ENCODE results near the gene IL9. TPM values are rescaled to one million over a fixed set of nuclear protein-coding genes. Genes with fewer than 3 reads are reported as not detected.

Gene IL9
- total and polyA plus RNA-seq, 2 experiments from 2014 or later = not detected

DNA sequence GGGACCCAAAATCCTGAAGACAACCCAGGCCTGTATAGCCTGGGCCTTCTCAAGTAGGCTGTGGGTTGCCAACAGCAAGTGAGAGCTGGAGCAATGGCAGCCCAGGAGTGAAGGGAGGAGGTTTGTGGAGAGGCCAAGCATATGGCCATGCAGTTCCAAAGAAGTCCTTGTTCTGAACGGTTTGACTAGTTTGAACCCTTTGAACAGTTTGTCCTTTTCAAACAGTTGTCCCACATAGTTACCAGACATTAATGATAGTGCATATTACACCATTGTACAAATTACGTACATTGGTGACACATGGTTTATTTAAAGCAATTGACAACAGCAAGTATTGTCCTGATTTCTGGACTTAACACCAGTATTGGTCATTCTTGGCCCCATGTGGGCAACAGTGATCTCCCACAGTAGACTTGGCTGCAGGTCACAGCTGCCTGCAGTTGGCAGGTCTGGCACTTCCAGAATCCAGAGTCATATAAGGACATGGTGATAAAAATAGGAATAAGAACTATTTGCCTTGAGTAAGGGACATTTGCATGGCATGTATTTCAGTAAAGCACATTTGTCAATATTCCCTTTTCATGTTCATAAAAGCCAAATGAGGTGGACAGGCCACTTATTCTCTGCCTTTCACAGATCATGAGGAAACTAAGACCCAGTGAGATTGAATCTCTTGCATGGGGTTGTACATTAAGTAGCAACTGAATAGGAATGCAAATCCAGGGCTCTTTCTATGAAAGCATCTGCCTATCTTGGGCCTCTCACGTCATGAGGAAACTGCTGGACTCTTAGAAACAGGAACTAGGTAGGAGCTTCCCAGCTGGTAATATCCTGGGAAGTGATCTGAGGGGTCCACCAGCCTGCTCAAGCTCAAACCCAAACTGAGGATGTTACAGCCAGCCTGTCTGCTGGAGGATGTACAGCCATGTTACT lies 30.9 kb downstream of the IL9 start:
- Histone ChIP-seq H4K20me1 (ENCODE audit: insufficient read depth, poor library complexity, severe bottlenecking) (no peaks in the 10 kb centered on the region), H3K27me3 (no peaks in the 10 kb centered on the region), H3K4me1 (ENCODE audit: insufficient read depth) (no peaks in the 10 kb centered on the region), H3K9me2 (replicated peaks; ENCODE audit: insufficient read depth) (no peaks in the 10 kb centered on the region), H3K27ac (no peak overlapping the region), H3K9me3 (ENCODE audit: low read depth) (no peaks in the 10 kb centered on the region), H3K36me3 (replicated peaks; ENCODE audit: insufficient read depth, low read depth) (no peaks in the 10 kb centered on the region), H3K4me3 (no peak overlapping the region), H2AFZ (no peak overlapping the region), H3K4me2 (no peak overlapping the region), H3K79me2 (no peaks in the 10 kb centered on the region)
- DNase-seq (ENCODE audit: low spot score) = no peak
- WGBS (ENCODE audit: low lambda C conversion rate, missing lambda C conversion rate) = 87% methylated on average over 3 of the region's 3 CpGs
- TF ChIP-seq, protein P1, sequence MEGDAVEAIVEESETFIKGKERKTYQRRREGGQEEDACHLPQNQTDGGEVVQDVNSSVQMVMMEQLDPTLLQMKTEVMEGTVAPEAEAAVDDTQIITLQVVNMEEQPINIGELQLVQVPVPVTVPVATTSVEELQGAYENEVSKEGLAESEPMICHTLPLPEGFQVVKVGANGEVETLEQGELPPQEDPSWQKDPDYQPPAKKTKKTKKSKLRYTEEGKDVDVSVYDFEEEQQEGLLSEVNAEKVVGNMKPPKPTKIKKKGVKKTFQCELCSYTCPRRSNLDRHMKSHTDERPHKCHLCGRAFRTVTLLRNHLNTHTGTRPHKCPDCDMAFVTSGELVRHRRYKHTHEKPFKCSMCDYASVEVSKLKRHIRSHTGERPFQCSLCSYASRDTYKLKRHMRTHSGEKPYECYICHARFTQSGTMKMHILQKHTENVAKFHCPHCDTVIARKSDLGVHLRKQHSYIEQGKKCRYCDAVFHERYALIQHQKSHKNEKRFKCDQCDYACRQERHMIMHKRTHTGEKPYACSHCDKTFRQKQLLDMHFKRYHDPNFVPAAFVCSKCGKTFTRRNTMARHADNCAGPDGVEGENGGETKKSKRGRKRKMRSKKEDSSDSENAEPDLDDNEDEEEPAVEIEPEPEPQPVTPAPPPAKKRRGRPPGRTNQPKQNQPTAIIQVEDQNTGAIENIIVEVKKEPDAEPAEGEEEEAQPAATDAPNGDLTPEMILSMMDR (IDR thresholded peaks at IDR 0.05; ENCODE audit: poor library complexity) = no peak
- TF ChIP-seq EZH2phosphoT487 (IDR thresholded peaks at IDR 0.05; ENCODE audit: low read depth, severe bottlenecking, unreplicated experiment) = no peak
- TF ChIP-seq EZH2 (IDR thresholded peaks at IDR 0.05; ENCODE audit: borderline replicate concordance) = no peak

DNA sequence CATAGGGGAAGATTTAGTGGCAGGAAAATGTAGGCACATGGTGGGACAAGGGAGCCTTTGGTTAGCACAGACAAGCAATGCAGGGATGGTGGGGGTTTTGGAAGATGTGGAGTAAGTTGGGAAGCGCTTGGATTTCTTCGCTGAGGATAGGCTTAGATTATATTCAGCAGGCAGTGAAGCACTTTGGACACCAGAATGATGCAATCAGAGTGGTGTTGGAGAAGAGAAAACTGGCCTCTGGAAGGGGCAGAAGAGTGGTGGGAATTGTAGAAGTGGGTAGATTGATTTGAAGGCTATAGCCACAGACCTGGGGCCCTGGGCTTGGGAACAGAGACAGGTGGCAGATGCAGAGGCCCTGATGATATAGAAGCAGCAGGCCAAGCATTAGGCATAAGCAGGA lies 32.9 kb downstream of the IL9 start:
- DNase-seq (ENCODE audit: low spot score) = no peak
- Histone ChIP-seq H4K20me1 (ENCODE audit: insufficient read depth, poor library complexity, severe bottlenecking) (no peaks in the 10 kb centered on the region), H3K4me1 (ENCODE audit: insufficient read depth) (no peaks in the 10 kb centered on the region), H3K4me3 (no peak overlapping the region), H3K9me3 (ENCODE audit: low read depth) (no peaks in the 10 kb centered on the region), H3K4me2 (no peak overlapping the region), H3K36me3 (replicated peaks; ENCODE audit: insufficient read depth, low read depth) (no peaks in the 10 kb centered on the region), H2AFZ (no peak overlapping the region), H3K27ac (no peak overlapping the region), H3K9me2 (replicated peaks; ENCODE audit: insufficient read depth) (no peaks in the 10 kb centered on the region), H3K27me3 (no peaks in the 10 kb centered on the region), H3K79me2 (no peaks in the 10 kb centered on the region)
- WGBS (ENCODE audit: low lambda C conversion rate, missing lambda C conversion rate) = 89% methylated on average over 2 of the region's 2 CpGs
- no peak for TF ChIP-seq EZH2phosphoT487 (IDR thresholded peaks at IDR 0.05; ENCODE audit: low read depth, severe bottlenecking, unreplicated experiment)
- TF ChIP-seq, protein P1 (IDR thresholded peaks at IDR 0.05; ENCODE audit: poor library complexity) = no peak
- no peak for TF ChIP-seq EZH2 (IDR thresholded peaks at IDR 0.05; ENCODE audit: borderline replicate concordance)

DNA sequence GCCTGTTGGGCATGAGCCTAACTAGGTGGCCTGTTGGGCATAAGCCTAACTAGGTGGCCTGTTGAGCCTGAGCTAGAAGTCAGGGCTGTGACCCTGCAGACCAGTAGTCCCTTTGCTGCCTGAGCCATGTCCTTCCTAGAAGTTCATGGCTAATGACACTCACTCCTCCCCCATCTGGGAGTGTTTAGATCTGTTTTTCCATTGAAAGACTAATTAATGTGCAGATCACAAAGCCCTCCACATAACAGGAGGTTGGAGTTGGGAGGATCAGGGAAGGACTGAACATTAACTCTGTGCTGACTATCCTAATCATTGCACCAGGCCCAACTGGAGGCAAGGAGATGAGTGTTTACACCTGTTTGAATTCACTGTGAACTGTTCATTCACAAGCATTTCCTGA lies 33.6 kb downstream of the IL9 start:
- Histone ChIP-seq H3K4me1 (ENCODE audit: insufficient read depth) (no peaks in the 10 kb centered on the region), H3K36me3 (replicated peaks; ENCODE audit: insufficient read depth, low read depth) (no peaks in the 10 kb centered on the region), H3K4me3 (no peak overlapping the region), H3K27me3 (no peaks in the 10 kb centered on the region), H3K79me2 (no peaks in the 10 kb centered on the region), H2AFZ (no peak overlapping the region), H3K27ac (no peak overlapping the region), H3K9me3 (ENCODE audit: low read depth) (no peaks in the 10 kb centered on the region), H4K20me1 (ENCODE audit: insufficient read depth, poor library complexity, severe bottlenecking) (no peaks in the 10 kb centered on the region), H3K4me2 (no peak overlapping the region), H3K9me2 (replicated peaks; ENCODE audit: insufficient read depth) (no peaks in the 10 kb centered on the region)
- no peak for DNase-seq (ENCODE audit: low spot score)
- TF ChIP-seq EZH2phosphoT487 (IDR thresholded peaks at IDR 0.05; ENCODE audit: low read depth, severe bottlenecking, unreplicated experiment) = no peak

DNA sequence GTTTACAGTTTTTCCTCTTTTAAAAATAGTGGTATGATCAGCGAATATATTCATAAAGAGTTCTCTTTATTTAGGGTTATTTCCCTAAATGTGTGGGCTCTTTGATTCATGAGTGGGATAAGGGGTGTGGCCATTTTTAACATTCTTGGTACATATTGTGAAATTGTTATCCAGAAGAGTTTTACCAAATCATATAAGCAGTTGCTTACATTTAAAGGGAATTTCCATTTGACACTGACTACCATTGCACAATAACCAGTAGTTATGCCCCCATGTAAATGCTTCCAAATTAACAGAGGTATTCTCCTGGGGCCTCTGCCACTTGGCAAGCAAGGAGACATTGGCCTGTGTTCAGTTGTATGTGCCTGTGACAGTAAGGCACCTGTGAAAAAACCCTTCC lies 34.0 kb downstream of the IL9 start:
- no peak for DNase-seq (ENCODE audit: low spot score)
- H4K20me1 ChIP-seq (ENCODE audit: insufficient read depth, poor library complexity, severe bottlenecking) = no peaks in the 10 kb centered on the region
- H2AFZ ChIP-seq = no peak overlapping the region
- no peaks in the 10 kb centered on the region for H3K9me2 ChIP-seq (replicated peaks; ENCODE audit: insufficient read depth)
- TF ChIP-seq, protein P1 (IDR thresholded peaks at IDR 0.05; ENCODE audit: poor library complexity) = no peak
- TF ChIP-seq EZH2 (IDR thresholded peaks at IDR 0.05; ENCODE audit: borderline replicate concordance) (no peak), EZH2phosphoT487 (IDR thresholded peaks at IDR 0.05; ENCODE audit: low read depth, severe bottlenecking, unreplicated experiment) (no peak)
- H3K4me2 ChIP-seq = no peak overlapping the region
- H3K27ac ChIP-seq = no peak overlapping the region
- H3K79me2 ChIP-seq = no peaks in the 10 kb centered on the region
- WGBS (ENCODE audit: low lambda C conversion rate, missing lambda C conversion rate) = 97% methylated on average over 1 of the region's 1 CpG
- H3K9me3 ChIP-seq (ENCODE audit: low read depth) = no peaks in the 10 kb centered on the region
- H3K36me3 ChIP-seq (replicated peaks; ENCODE audit: insufficient read depth, low read depth) = no peaks in the 10 kb centered on the region
- no peaks in the 10 kb centered on the region for H3K27me3 ChIP-seq
- no peak overlapping the region for H3K4me3 ChIP-seq
- no peaks in the 10 kb centered on the region for H3K4me1 ChIP-seq (ENCODE audit: insufficient read depth)

Data from hepatocyte (in vitro differentiated cells).